Subcutaneous adipose tissue (tissue), 4 donors: ENCODE data around the gene SGSM1. TPM values are rescaled to one million over a fixed set of nuclear protein-coding genes. Genes with fewer than 3 reads are reported as not detected.

Experiments used
- CTCF ChIP-seq: fragments of 450-650 bp; IDR thresholded peaks from one replicate; pipeline ENCODE4 v1.5.1; 2016; ENCODE audit warnings: low read depth, mild to moderate bottlenecking, control low read depth, antibody characterized with exemption, moderate library complexity
- total RNA-seq, 4 donors: library from RNA; depleted of rRNA; stranded (reverse); fragments of >200 nt; gene quantifications; one replicate each; pipeline ENCODE4 v1.1.0, GENCODE V29; 2016

SGSM1 gene
- total RNA-seq, 4 donors from 2014 or later, result under 0.01 to 0.57 (median under 0.01) TPM; not detected in 1

- no peak for TF ChIP-seq CTCF
Measured at GRCh38 chr22:24938741-24939341, 132.8 kb downstream of the SGSM1 start.

GRCh38 chr22:24942301-24942700 is 136.3 kb downstream of the SGSM1 start:
- no peak for TF ChIP-seq CTCF

GRCh38 chr22:24944217-24944937 is 138.4 kb downstream of the SGSM1 start:
- TF ChIP-seq CTCF, result no peak

- TF ChIP-seq CTCF, result no peak
Measured at GRCh38 chr22:24945430-24945829, 139.4 kb downstream of the SGSM1 start.

GRCh38 chr22:24947383-24947782 is 141.4 kb downstream of the SGSM1 start:
- no peak for TF ChIP-seq CTCF

- TF ChIP-seq CTCF, result no peak
Measured at GRCh38 chr22:24947881-24948280, 141.9 kb downstream of the SGSM1 start.

GRCh38 chr22:24948356-24949202 is 142.6 kb downstream of the SGSM1 start:
- no peak for TF ChIP-seq CTCF
